GM19238 (cell line): ENCODE measurements around the gene PTGER1.
A peak's percentile ranks its signal among the peaks of the same experiment; 100 is the strongest.
"Not testable (repeated sequence)": the region's sequence is repeated elsewhere in the genome, so short reads cannot be mapped to it uniquely, and the experiment has no call there.

ENCODE experiments used
- DNase-seq: peaks from one replicate; pipeline ENCODE4 v3.0.0; 2011; ENCODE audit warnings: low spot score; ENCODE audit not compliant: insufficient read length

Gene PTGER1

DNA sequence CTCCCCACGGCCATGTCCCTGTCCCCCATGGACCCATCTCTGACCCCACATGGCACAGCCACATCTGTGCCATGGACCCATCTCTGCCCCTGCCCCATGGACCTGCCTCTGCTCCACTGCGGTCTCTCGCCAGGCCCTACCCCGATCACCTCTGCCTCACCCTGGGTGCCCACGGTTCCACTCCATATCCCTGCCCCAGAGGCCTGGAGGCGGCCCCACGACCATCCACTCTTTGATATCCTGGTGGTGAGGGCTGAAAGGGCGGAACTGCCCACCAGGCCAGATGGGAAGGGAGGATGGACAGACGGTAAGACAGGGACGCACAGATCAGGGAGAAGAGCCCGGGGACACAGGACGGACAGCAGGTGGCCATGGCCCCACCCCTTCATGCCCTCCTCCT lies 327 bp downstream of the PTGER1 start:
- DNase-seq = no peak

DNA sequence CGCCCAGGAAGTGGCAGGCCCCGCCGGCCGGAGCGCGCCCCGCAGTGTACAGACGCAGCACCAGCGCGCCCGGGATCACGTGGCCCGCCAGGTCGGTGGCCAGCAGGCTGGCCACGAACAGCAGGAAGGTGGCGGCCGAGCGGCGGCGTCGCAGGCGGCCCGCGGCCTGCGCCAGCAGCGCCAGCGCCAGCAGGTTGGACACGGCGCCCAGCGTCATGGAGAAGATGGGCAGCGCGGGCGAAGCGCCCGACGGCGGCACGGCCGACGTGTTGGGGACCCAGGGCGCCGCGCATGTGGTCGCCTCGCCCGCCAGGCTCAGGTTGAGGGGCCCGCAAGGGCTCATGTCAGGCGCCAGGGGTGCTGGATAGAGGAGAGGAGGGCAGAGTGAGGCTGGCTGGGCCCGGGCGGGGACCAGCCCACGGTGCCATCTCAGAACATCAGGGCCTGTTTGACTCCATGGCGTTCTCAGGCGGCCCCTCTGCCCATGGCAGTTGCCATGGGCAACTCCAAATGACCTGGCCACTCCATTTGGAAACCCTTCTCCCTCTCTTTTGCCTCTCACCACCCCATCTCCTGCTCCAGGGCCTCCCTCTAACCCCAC lies 1.1 kb downstream of the PTGER1 start:
- peak; percentile 4 for DNase-seq

DNA sequence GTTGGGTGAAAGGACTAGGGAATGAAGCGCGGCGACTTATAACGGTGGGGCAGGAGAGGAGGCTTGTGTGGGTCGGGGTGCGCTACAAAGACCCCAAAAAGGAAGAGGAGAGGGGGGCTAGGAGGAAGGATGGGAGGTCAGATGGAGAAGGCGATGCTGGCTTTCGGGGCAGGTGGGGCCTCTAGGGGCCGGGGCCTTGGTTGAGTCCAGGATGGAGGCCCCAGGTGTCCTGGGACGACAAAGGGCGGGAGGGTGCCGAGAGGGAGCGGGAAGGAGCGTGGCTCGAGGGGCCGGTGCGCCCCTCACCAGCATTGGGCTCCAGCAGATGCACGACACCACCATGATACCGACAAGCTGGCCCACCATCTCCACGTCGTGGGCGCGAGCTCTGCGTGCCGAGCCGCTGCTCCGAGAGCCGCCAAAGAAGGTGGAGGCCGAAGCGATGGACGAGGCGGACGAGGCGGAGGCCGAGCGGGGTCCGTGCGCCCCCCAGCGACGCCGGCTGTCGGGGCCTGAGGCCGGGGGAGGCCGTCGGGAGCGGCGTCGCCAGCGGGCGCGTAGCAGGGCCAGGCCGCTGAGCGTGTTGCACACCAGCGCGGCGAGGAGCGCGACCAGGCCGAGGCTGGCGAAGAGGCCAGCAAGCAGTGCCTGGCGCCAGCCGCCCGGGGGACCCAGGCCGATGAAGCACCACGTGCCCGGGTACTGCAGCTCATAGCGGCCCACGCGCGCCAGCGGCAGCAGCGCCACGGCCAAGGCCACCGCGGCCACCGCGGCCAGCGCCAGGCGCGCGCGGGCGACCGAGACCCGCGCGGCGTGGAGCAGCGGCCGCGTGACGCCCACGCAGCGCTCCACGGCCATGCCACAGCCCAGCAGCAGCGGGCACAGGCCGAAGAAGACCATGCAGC lies 1.8 kb downstream of the PTGER1 start:
- no peak for DNase-seq

DNA sequence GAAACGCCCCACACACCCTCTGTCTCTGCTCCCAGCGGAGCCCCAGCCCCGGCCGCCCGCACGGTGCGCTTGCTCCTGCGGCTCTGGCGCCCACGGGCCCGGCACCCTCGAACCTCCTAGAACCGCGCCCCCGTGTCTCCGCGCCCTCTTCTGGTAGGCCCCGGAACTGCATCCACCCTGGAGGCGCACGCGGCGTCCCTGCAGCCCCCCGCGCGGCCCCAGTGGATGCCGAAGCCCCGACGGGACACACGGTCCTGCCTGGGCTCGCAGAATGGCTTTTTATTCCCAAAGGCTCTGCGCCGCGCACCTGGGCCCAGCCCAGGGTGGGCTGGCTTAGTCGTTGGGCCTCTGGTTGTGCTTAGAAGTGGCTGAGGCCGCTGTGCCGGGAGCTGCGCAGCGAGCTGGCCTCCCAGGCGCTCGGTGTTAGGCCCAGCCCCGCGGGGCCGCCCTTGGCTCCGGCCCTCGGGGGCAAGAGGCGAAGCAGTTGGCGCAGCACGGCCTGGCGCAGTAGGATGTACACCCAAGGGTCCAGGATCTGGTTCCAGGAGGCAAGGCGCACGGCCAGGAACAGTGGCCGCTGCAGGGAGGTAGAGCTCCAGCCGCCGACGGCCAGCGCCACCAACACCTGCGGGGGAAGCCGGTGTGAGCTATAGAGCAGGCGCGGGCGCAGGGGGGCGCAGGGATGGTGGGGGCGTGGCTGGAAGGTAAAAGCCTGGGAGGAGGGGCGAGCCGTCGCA lies 2.8 kb downstream of the PTGER1 start:
- peak; percentile 92 for DNase-seq

DNA sequence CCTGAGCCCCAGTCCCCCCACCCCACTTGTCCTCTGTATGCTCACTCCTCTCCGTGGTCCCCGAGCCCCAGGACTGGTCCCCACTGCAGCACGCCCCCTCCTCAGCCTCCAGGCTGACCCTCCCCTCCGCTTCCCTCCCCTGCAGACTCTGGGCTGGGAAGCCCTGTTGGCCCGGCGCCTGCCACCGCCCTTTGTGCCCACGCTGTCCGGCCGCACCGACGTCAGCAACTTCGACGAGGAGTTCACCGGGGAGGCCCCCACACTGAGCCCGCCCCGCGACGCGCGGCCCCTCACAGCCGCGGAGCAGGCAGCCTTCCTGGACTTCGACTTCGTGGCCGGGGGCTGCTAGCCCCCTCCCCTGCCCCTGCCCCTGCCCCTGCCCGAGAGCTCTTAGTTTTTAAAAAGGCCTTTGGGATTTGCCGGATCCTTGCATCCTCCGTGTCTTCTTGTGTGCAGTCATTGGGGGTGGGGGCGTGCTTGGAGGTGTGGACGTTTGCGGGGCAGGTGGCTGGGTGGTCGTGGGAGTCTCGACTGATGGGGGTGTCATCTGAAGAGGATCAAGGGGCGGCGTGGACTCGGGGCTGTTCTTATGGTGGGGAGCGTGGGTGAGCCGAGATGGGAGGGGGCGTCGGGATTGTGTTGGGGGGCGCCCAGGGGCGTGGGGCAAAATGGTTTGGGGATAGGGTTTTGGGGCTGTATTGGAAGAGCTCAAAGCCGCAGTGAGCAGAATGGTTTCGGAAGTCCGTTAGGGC lies 3.5 kb downstream of the PTGER1 start:
- DNase-seq = peak; percentile 13

DNA sequence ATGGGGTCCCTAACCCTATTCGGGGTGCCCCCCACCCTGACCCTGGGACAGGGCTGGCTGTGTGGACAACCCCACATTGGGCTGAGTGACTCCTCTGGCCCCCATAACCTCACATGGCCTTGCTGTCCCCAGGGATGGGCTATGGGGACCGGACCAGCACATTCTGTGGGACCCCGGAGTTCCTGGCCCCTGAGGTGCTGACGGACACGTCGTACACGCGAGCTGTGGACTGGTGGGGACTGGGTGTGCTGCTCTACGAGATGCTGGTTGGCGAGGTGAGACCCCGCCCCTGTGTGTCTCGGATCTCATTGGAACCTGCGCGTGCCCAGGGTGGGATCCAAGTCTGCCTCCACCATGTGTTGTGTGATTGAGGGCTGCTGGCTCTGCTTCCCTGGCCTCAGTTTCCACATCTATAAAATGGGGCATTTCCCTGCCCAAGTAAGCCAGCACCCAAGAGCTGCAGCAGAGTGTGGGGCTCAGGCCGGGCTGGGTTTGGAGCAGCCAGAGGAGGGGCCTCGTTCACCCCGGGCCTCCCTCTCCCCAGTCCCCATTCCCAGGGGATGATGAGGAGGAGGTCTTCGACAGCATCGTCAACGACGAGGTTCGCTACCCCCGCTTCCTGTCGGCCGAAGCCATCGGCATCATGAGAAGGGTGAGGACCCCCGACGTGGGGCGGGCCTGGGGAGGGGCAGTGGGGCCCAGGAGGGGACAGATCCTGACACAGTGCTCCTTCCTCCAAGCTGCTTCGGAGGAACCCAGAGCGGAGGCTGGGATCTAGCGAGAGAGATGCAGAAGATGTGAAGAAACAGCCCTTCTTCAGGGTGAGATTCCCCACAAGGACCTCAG lies 4.9 kb downstream of the PTGER1 start:
- no peak for DNase-seq

DNA sequence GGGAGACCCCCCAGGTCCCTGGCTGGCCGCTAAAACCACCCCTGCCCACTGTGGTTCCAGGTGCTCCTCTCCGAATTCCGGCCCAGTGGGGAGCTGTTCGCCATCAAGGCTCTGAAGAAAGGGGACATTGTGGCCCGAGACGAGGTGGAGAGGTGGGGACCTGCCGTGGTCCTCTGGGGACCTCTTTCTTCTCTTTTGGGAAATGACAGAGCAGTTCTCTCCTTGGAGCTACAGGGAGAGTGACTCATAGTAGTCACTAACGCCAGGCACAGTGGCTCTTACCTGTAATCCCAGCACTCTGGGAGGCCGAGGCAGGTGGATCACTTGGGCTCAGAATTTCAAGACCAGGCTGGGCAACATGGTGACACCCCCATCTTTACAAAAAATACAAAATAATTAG lies 7.3 kb downstream of the PTGER1 start:
- DNase-seq = no peak

DNA sequence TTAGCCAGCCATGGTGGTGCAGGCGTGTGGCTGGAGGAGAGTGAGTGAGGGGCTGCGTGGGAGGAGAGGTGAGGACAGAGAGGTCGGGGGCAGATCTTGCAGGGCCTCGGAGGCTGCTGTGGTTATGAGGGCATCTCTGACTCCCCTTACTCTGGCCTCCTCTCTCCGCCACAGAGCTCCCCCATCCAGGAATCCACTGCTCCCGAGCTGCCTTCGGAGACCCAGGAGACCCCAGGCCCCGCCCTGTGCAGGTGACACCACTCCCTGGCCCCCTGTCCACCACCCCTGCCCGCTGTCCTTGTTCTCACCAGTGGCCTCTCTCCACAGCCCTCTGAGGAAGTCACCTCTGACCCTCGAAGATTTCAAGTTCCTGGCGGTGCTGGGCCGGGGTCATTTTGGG lies 7.8 kb downstream of the PTGER1 start:
- no peak for DNase-seq

DNA sequence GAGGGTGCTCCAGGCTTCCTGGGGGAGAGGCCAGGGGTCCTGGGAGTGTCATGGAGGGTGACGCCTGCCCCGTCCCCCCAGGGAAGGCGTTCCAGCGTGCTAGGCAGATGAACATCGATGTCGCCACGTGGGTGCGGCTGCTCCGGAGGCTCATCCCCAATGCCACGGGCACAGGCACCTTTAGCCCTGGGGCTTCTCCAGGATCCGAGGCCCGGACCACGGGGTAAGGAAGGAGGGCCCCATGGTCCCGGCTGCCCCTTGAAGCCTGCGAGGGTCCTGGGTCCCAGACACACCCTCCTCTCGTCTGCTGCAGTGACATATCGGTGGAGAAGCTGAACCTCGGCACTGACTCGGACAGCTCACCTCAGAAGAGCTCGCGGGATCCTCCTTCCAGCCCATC lies 11.4 kb downstream of the PTGER1 start:
- DNase-seq = no peak

DNA sequence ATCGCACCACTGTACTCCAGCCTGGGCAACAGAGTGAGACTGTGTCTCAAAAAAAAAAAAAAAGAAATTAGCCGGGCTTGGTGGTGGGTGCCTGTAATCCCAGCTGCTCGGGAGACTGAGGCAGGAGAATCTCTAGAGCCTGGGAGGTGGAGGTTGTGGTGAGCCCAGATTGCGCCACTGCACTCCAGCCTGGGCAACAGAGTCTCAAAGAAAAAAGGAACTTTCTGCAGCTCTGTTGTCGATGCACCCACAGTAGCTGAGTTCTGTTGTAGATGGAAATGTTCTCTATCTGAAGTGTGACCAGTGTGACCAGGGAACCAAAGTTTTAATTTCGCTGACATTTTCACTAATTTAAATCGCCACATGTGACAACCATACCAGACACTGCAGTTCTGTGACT lies 12.8 kb downstream of the PTGER1 start:
- not testable (repeated sequence) for DNase-seq

DNA sequence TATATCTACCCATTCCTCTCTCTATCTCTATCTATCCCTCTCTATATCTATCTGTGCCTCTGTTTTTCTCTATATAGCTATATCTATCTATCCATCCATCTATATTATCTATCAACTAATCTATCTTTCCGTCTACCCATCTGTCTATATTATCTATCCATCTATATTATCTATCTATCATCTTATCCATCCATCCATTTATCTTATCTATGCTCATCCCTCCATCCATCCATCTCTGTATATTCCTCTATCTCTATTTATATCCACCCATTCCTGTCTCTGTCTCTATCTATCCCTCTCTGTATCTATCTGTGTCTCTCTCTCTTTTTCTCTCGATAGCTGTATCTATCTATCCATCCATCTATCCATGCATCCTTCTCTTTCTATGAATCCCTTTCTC lies 14.2 kb downstream of the PTGER1 start:
- DNase-seq = no peak

DNA sequence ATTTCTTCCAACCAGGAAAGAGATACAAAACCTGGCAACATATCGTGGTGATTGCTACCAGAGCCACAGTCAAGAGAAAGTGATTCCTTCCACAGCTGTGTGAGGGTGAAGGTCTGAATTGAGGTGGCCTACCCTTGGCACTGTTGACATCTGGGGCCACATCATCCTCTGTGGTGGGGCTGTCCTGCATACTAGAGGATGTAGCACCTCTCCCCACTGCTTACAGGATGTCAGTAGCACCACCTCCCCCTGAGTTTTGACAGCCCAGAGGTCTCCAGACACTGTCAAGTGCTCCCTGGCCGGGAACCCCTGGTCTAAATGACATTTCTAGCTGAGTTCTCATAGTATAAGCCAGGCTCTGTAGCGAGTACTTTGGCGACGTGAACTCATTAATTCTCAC lies 15.5 kb downstream of the PTGER1 start:
- DNase-seq = no peak

DNA sequence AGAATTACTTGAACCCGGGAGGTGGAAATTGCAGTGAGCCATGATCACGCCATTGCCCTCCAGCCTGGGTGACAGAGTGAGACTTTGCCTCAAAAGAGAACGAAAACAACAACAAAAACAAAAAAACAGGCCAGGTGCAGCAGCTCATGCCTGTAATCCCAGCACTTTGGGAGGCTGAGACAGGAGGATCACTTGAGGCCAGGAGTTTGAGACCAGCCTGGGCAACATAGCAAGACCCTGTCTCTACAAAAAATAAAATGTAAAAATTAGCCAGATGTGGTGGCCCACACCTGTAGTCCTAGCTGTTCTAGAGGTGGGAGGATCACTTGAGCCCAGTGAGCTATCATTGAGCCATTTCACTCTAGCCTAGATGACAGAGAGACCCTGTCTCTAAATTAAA lies 22.9 kb downstream of the PTGER1 start:
- DNase-seq = not testable (repeated sequence)

DNA sequence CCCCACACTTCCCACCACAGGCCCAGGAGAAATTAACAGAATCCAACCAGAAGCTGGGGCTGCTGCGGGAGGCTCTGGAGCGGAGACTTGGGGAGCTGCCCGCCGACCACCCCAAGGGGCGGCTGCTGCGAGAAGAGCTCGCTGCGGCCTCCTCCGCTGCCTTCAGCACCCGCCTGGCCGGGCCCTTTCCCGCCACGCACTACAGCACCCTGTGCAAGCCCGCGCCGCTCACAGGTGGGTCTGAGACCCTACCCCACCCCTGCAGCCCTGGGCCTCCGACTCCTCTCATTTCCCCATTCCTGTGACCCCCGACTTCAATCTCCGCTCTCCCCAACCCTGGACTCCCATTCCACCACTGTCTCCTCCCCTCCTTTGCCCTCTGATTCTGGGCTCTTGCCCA lies 24.3 kb downstream of the PTGER1 start:
- DNase-seq = no peak

DNA sequence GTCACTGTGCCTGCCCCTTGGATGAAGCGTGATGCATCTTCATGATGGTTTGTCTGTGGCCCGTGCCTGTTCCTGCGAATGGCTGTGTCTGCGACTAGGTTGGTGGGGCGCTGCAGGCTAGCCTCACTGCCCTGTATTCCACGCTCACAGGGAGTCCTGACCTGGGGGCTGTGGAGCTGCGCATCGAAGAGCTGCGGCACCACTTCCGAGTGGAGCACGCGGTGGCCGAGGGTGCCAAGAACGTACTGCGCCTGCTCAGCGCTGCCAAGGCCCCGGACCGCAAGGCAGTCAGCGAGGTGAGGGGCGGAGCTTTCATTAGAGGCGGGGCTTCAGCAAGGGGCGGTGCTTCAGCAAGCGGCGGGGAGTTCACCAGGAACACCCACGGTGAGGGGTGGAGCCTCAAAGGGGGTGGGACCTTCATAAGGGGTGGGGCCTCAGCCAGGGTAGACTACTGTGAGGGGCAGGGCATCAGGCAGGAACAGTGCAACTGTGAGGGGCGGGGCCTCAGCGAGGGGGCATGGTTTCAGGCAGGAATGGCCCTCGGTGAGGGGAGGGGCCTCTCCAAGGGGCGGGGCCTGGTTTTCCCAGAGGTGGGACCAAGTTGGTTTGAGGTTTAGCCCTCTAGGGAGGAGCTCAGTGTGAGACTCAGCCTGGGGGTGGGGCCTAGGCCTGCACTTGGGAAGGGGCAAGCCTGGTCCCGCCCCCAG lies 24.8 kb downstream of the PTGER1 start:
- DNase-seq = no peak

DNA sequence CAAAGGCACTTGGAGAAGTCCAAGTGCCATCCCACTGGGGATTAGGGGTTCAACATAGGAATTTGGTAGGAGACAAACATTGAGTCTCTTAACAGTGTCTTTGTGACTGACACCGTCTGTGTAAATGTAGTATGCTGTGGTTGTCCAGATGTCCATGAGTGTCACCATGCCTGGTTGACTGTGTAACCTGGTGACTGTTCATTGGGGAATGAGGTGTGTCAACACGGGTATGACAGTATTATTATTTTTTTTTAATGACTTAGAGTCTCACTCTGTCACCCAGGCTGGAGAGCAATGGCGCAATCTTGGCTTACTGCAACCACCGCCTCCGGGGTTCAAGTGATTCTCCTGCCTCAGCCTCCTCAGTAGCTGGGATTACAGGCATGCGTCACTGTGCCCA lies 25.8 kb downstream of the PTGER1 start:
- DNase-seq = no peak

DNA sequence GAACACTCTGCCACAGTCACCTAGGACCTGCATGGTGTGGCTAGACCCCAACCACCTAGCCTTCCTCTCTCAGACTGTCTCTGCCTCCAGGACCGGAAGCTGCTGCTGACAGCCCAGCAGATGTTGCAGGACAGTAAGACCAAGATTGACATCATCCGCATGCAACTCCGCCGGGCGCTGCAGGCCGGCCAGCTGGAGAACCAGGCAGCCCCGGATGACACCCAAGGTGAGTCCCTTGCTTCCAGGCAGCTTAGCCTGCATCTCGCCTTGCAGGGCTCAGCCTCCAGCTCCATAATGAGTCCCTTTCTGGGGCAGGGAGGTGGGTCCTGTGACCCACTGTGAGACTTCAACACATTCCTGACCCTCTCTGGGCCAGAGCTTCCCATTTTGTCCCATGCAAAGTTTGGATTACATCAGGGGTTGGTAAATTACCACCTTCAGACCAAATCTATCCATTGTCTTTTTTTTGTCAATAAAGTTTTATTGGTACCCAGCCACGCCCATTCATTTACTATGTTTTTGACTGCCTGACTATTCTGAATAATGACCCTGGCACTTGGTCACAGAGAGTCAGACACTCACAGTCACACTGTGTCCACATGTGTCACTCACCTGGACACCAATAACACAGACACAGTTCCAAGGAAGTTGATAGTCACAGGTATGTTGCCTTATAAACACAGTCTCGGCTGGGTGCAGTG lies 28.7 kb downstream of the PTGER1 start:
- DNase-seq = no peak

DNA sequence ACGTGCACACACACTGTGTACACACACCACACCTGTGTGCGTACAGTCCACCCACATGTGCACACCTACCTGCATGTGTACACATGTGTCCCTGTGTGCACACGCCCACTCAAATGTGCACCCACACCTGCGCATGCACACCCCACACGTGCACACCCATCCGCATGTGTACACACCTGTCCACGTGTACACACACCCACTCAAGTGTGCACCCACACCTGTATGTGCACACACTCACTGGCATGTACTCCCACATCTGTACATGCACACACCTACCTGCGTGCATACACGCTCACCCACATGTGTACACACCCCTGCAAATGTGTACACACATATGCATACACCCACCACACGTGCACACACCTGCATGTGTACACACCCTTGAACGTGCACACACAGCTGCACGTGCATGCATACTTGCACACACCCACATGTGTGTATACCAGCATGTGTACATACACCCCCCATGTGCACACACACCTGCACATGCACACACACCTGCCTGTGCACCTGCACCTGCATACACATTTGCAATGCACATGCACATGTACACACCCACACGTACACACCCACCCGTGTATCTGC lies 31.4 kb downstream of the PTGER1 start:
- no peak for DNase-seq
